Natural killer cell treated with Interleukin-12 subunit alpha and Interleukin-12 subunit beta and Interleukin-15 and Interleukin-18, amount 100 ng/mL, for 72 hours (primary cell): Measurements from ENCODE around the gene RP2. TPM values are rescaled to one million over a fixed set of nuclear protein-coding genes. Genes with fewer than 3 reads are reported as not detected.

Experiments used
- ATAC-seq, 2 donors: fragments of 150-1000 bp; cut with Tn5 transposase in 1 of 2; sonication (Bioruptor Pico), chemical (Tn5 transposase) in 1 of 2; 2 replicates each; pipeline ENCODE4 v1.10.0; 2021
- DNase-seq: peaks from one replicate; pipeline ENCODE4 v3.0.0; 2022; ENCODE audit warnings: low spot score
- H3K27ac Mint-ChIP-seq, 2 donors: 1 replicate in 1 of 2; 2 replicates in 1 of 2; pipeline ENCODE4 v1.8.0; 2022; ENCODE audit warnings: mixed read lengths in 2 of 2, mild to moderate bottlenecking in 1 of 2, moderate library complexity in 1 of 2
- H3K27me3 Mint-ChIP-seq, 2 donors: 1 replicate in 1 of 2; 2 replicates in 1 of 2; pipeline ENCODE4 v1.8.0; 2022; ENCODE audit warnings: mixed read lengths in 2 of 2
- H3K36me3 Mint-ChIP-seq: one replicate; pipeline ENCODE4 v1.8.0; 2022; ENCODE audit warnings: mixed read lengths
- H3K4me1 Mint-ChIP-seq, 2 donors: 1 replicate in 1 of 2; 2 replicates in 1 of 2; pipeline ENCODE4 v1.8.0; 2022; ENCODE audit warnings: low read depth in 2 of 2, mixed read lengths in 2 of 2, mild to moderate bottlenecking in 1 of 2
- H3K4me3 Mint-ChIP-seq: one replicate; pipeline ENCODE4 v1.8.0; 2022; ENCODE audit warnings: mixed read lengths
- H3K9me3 Mint-ChIP-seq: 2 replicates; pipeline ENCODE4 v1.8.0; 2022; ENCODE audit warnings: mixed read lengths
- total RNA-seq, 2 donors: library from RNA; stranded (reverse); gene quantifications; one replicate each; pipeline ENCODE4 v1.2.3, GENCODE V29; 2022

Gene RP2
- total RNA-seq, result 10 to 100 TPM in 1 of 2 donors, 1 to 10 TPM in 1; 5.0 to 10.7 TPM

DNA sequence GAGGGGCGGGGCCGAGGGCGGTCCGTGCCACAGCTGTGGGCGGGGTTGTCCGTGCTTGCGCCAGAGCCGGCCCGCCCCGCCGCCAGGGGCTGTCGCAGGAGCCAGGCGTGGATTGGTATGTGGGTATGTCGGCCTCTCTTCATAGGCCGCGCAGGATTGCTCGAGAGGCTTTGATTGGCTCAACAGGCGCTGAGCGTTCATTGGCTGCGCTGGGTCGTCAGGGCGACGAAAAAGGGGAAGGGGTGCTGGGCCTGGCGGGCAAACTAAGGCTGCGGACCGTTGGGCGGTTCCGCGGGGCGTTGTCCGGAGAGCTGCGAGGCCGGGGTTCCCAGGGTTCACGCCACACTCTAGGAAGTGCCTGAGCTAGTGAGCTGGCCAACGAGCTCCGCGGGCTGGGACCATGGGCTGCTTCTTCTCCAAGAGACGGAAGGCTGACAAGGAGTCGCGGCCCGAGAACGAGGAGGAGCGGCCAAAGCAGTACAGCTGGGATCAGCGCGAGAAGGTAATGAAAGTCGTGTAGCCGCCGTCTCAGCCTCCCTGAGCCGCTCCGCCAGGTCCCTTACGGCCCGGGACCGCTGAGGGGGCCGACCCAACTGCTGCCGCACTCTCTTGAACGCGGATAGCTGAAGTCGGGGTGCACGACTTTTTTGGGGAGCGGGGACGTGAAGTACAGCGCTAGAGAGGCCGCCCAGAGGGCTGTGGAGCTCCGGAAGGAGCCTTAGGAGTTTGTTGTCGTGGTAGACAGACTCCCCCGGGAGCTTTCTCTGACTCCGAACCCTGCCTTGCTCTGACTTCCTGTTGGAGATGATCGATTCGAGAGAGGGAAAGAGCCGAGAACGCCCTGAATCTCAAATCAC lies at the start of gene RP2:
Gene RP2, plus strand, starts transcription at position 343 of the 857 bp plus-strand sequence. Its CDS starts 58 bp downstream, at position 401.
- H3K27ac Mint-ChIP-seq, result peak within 1 kb of the TSS; percentile 85 to 97
- peak within 1 kb of the TSS; percentile 97 for H3K4me3 Mint-ChIP-seq
- H3K9me3 Mint-ChIP-seq, result no peaks in the 10 kb centered on the region
- peaks cover 0 to 6% of the 10 kb centered on the region in 2 donors for H3K27me3 Mint-ChIP-seq
- no peaks in the 10 kb centered on the region for H3K36me3 Mint-ChIP-seq
- H3K4me1 Mint-ChIP-seq, result peaks cover 4 to 6% of the 10 kb centered on the region in 2 donors
- DNase-seq, result peak; percentile 88
- peak; percentile 98 to 99 for ATAC-seq

DNA sequence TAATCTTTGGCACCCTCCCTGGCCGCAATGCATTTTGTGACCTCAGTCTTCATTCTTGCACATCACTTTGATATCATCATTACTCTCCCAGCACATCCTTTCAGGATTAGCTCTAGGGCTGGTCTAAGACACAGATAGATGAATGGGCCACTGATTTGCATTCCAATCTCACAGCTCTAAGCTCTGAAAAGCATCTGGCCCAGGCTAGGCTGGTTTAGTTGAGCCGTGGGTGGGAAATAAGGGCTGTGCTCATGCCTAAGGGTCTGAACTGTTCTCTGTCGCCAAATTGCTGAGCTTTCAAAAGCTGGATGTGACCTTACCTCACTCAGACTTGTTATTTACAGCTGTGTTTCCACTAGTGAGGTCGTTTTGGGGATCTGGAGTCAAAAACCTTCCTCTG lies 47.9 kb upstream of the RP2 start:
- Mint-ChIP-seq H3K27ac (no peak overlapping the region), H3K4me3 (no peak overlapping the region), H3K27me3 (peaks cover 0 to 4% of the 10 kb centered on the region in 2 donors), H3K36me3 (no peaks in the 10 kb centered on the region), H3K4me1 (peaks cover 2 to 15% of the 10 kb centered on the region in 2 donors), H3K9me3 (no peaks in the 10 kb centered on the region)
- DNase-seq, result no peak
- ATAC-seq, result no peak

DNA sequence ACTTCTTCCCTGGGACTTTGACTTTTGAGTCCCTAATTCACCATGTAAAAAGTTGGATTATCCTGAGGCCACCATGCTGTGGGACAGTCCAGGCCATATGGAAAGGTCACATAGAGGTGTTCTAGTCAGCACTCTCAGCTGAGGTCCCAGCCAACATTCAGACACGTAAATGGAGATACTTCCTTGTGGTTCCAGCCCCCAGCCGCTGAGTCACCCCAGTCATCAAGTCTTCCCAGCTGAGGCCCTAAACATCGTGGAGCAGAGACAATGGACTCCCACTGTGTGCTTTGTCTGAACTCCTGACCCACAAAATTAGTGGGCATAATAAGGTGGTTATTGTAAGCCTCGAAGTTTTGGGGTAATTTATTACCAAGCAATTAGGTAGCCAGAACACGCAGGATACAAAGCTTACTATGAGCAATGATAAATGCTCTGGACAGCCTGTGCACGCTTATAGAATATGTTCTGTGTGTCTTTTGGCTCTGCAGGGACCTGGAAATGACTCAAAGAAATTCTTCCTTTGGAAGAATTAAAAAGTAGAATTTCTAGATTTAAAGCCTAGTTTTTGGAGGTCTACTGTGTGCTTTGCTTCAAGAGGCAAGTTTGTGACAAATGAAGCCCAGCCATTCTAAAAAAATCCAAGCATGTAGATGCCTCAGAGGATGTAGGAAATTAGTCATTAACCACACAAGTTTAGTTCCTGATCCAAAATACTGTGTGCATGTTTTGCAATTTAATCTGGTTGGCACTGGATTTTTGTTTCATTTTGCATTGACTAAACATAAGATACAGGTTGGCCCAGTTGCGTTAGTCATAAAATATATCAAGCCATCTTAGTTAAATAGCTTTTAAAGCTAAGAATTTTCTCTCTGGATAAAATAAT lies 44.7 kb upstream of the RP2 start:
- ATAC-seq, result peak; percentile 70 to 84
- H3K4me3 Mint-ChIP-seq, result peak overlapping the region; percentile 60

DNA sequence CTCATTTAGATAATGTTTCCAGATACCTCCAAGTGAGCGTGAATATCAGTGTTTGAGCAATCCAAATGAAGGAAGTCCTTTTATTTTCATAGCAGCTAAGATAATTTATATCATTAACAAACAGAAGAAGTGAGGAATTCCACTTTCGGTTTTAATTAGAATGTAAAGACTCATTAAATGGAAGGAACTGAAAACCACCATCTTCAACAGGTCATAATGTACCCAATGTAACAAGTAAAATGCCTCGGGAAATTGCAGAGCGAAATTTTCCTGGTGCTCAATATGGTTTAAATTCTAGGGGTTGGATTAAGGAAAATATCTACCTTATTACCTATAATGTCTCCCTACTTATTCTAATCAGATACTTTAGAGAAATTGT lies 44.0 kb upstream of the RP2 start:
- no peaks in the 10 kb centered on the region for H3K36me3 Mint-ChIP-seq
- H3K27me3 Mint-ChIP-seq, result no peaks in the 10 kb centered on the region
- ATAC-seq (no peak), DNase-seq (no peak)
- H3K4me3 Mint-ChIP-seq, result peak overlapping the region; percentile 60
- H3K27ac Mint-ChIP-seq, result peak overlapping the region; percentile 43 to 57
- H3K4me1 Mint-ChIP-seq, result peaks cover 2 to 15% of the 10 kb centered on the region in 2 donors
- no peaks in the 10 kb centered on the region for H3K9me3 Mint-ChIP-seq

More for the DNA sequence above, 44.7 kb upstream of the RP2 start:
- Mint-ChIP-seq H3K27ac (peak overlapping the region; percentile 43 to 57), H3K4me1 (peaks cover 2 to 15% of the 10 kb centered on the region in 2 donors), H3K27me3 (no peaks in the 10 kb centered on the region), H3K36me3 (no peaks in the 10 kb centered on the region), H3K9me3 (no peaks in the 10 kb centered on the region)
- DNase-seq, result no peak

DNA sequence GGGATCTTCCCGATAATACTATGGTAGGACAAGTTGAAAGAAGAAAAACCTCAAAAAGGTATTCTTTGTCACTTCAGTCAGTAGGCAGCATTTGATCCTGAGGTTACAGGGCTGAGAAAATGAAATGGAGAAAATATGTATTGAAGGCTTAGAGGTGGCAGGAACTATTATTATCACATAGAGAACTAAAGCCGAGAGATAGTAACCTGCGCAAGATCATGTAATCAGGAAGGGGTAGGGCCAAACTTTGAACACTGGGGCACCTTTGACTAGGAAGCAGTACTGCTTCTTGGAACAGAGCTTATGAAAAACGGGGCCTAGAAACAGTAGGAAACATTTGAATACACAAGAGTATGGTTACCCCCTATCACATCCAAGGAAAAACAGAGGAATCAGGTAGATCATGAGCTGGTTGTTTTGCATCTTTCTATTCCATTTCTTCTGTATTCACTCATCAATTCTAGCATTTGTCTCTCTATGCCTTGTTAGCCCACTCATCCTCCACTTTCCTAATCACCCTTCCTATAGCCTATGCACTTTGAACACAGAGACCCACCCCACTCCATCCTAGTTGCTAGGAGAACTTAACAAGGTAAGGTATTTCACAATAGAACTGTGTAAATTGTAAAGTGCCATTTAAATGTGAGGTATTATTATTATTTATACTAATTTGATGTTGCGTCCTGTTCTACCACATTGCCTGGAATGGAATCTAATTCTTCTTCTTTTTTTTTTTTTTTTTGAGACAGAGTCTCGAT lies 43.3 kb upstream of the RP2 start:
- Mint-ChIP-seq H3K27me3 (no peaks in the 10 kb centered on the region), H3K4me3 (no peak overlapping the region), H3K27ac (peak overlapping the region in 1 of 2 donors; percentile 43), H3K9me3 (no peaks in the 10 kb centered on the region), H3K36me3 (no peaks in the 10 kb centered on the region), H3K4me1 (peaks cover 2 to 15% of the 10 kb centered on the region in 2 donors)
- no peak for DNase-seq
- no peak for ATAC-seq

DNA sequence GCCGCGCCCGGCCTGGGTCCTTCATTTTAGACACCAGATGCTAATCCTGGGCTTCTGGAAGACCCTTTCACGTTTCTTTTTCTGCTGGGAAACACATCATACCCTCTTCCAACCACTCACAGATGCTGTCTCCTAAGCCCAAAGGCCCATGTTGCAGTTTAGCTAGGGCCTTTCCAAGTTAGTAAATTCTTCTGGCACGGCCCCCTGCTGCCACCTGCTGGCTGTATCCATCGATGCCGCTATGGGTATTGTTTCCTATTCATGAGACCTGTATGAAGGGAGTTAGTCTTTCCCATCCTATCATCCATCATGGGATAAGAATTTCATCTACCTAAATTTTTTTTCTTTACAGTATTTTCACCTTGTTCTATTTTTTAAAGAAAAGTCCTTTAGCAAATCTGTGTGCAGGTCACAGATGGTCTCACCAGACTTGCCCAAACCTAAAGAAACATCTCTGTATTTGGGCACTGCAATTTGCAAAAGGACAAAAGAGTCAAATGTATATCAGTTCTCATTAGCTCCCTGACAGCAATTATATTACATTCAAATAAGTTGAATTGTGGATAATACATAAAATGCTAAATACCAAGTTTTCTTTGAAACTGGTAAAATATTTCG lies 40.2 kb upstream of the RP2 start:
- DNase-seq (peak; percentile 73), ATAC-seq (peak in 1 of 2 donors; percentile 66)
- Mint-ChIP-seq H3K9me3 (no peaks in the 10 kb centered on the region), H3K27ac (no peak overlapping the region), H3K36me3 (no peaks in the 10 kb centered on the region), H3K4me1 (peaks cover 2 to 15% of the 10 kb centered on the region in 2 donors), H3K27me3 (peaks cover 4 to 5% of the 10 kb centered on the region in 2 donors), H3K4me3 (no peak overlapping the region)

DNA sequence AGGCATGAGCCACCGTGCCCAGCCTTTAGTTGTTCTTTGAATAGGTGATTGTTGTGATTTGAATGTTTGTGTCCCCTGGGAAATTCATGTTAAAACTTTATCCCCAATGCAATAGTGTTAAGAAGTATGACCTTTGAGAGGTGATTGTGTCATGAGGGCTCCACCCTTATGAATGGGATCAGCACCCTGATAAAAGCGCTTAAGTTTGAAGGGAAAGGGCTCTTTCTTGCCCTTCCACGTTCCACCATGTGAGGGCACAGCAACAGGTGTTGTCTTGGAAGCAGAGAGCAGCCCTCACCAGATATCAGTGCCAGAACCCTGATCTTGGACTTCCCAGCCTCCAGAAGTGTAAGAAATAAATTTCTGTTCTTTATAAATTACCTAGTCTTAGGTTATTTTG lies 33.7 kb upstream of the RP2 start:
- H3K36me3 Mint-ChIP-seq, result no peaks in the 10 kb centered on the region
- H3K4me1 Mint-ChIP-seq, result no peaks in the 10 kb centered on the region
- H3K27ac Mint-ChIP-seq, result no peak overlapping the region
- H3K4me3 Mint-ChIP-seq, result no peak overlapping the region
- H3K9me3 Mint-ChIP-seq, result no peaks in the 10 kb centered on the region
- DNase-seq (no peak), ATAC-seq (no peak)
- H3K27me3 Mint-ChIP-seq, result peaks cover 11 to 14% of the 10 kb centered on the region in 2 donors

DNA sequence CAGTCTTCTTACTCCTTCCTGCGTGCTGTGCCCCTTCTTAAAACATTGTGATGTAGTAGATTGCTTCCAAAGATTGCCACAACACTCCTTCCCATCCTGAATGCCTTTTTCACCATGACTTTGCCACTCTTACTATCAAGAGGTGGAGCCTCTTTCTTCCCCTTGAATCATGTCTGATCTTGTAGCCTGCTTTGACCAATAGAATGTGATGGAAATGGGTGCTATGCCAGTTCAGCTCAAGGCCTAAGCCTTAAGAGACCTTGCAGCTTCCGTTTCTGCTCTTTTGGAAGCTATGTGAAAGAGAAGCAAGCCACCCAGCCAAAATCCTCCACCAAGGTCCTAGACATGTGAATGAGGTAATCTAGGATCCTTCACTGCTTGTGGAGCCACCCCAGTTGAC lies 31.6 kb upstream of the RP2 start:
- Mint-ChIP-seq H3K9me3 (no peaks in the 10 kb centered on the region), H3K27me3 (peaks cover 14 to 19% of the 10 kb centered on the region in 2 donors), H3K27ac (no peak overlapping the region), H3K4me3 (no peak overlapping the region), H3K4me1 (no peaks in the 10 kb centered on the region), H3K36me3 (no peaks in the 10 kb centered on the region)
- no peak for ATAC-seq
- DNase-seq, result no peak

DNA sequence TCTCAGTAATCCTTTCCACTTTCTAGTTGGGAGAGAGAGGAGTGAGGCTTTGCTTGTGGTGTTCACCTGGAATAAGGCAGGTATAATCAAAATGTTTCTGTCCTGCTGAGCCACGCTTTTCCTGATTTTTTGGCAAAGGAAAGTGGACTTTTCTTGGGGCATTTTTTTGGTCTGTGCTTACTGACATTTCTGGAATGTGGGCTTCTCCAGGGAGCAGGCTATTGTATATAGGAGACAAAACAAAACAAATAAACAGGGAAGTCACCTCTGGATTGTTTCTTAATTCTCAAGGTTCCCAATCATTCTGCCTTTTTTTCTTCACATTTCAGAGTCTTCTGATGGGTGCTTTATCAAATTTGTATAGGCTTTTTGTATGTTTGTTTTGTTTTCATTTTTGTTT lies 25.7 kb upstream of the RP2 start:
- ATAC-seq (no peak), DNase-seq (no peak)
- Mint-ChIP-seq H3K27ac (no peak overlapping the region), H3K36me3 (no peaks in the 10 kb centered on the region), H3K4me1 (no peaks in the 10 kb centered on the region), H3K4me3 (no peak overlapping the region), H3K27me3 (peaks cover 14 to 23% of the 10 kb centered on the region in 2 donors), H3K9me3 (no peaks in the 10 kb centered on the region)

DNA sequence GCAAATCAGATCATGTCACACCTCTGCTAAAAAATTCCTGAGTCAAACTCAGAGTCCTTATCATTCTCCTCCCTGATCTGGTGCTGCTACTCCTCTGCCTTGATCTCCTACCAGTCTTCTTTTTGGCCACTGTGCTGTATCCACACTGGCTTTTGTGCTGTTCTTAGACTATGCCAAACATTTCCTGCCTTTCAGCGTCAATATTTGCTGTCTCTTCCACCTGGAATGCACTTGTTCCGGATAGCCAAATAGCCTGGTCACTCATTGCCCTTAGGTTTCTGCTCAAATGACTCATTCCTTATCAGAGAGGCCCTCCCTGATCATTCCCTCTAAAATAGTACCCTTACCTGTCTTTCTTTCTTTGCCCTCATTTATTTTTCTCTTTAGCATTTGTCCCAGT lies 24.4 kb upstream of the RP2 start:
- H3K4me3 Mint-ChIP-seq, result no peak overlapping the region
- DNase-seq, result no peak
- H3K9me3 Mint-ChIP-seq, result no peaks in the 10 kb centered on the region
- no peak overlapping the region for H3K27ac Mint-ChIP-seq
- no peak for ATAC-seq
- H3K4me1 Mint-ChIP-seq, result no peaks in the 10 kb centered on the region
- no peaks in the 10 kb centered on the region for H3K36me3 Mint-ChIP-seq
- H3K27me3 Mint-ChIP-seq, result peaks cover 14 to 23% of the 10 kb centered on the region in 2 donors

DNA sequence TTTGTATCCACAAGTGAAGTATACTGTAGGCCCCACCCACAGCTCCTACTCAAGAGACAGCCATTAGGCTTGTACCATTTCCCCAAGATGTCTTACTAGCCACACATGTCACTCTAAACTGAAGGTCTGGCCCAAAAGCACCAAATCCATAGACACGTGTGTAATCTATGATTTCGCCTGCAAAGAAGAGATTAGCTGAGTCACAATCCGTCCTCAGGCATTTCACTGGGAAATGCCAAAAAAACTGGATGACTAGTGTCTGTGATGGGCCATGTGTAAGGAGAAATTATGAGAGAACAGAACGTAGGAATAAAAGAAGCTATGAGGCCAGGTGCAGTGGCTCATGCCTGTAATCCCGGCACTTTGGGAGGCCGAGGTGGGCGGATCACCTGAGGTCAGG lies 21.9 kb upstream of the RP2 start:
- ATAC-seq, result no peak

DNA sequence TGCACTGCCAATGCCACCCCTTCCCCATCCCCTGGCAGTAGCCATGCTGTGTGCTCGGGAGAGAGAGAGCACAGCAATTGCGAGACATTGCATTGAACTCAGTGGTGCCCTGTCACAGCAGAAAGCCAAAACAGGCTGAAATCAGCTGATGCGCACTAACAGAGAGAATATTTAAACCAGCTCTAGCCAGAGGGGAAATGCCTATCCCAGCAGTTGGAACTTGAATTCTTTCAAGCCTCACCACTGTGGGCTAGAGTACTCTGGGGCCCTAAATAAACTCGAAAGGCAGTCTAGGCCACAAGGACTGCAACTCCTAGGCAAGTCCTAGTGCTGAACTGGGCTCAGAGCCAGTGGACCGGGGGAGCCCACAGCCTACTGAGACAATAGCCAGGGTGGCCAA lies 17.7 kb upstream of the RP2 start:
- Mint-ChIP-seq H3K4me3 (no peak overlapping the region), H3K27ac (no peak overlapping the region), H3K27me3 (peaks cover 0 to 11% of the 10 kb centered on the region in 2 donors), H3K4me1 (no peaks in the 10 kb centered on the region), H3K9me3 (no peaks in the 10 kb centered on the region), H3K36me3 (no peaks in the 10 kb centered on the region)
- ATAC-seq (no peak), DNase-seq (no peak)

More for the DNA sequence above, 21.9 kb upstream of the RP2 start:
- H3K27me3 Mint-ChIP-seq, result peaks cover 14 to 19% of the 10 kb centered on the region in 2 donors
- H3K4me3 Mint-ChIP-seq, result no peak overlapping the region
- H3K9me3 Mint-ChIP-seq, result no peaks in the 10 kb centered on the region
- H3K27ac Mint-ChIP-seq, result no peak overlapping the region
- no peaks in the 10 kb centered on the region for H3K4me1 Mint-ChIP-seq
- no peaks in the 10 kb centered on the region for H3K36me3 Mint-ChIP-seq
- DNase-seq, result no peak
